Uterus (tissue), 2 donors: ENCODE results near the gene TTC34.

Source experiments
- CTCF ChIP-seq, 4 experiments: fragments of 200-600 bp in 2 of 4; fragments of 450-650 bp in 2 of 4; sonication (generic) in 2 of 4; IDR thresholded peaks; one replicate each; pipeline ENCODE4 v1.5.1; 2016 to 2019; ENCODE audit warnings: antibody characterized with exemption in 4 of 4, mild to moderate bottlenecking in 2 of 4, moderate library complexity in 1 of 4
- POLR2A ChIP-seq, 2 donors: fragments of 450-650 bp; IDR thresholded peaks; one replicate each; pipeline ENCODE4 v1.6.1; 2016; ENCODE audit warnings: antibody characterized with exemption in 2 of 2, mild to moderate bottlenecking in 1 of 2, moderate library complexity in 1 of 2

GRCh38 chr1:2595261-2595811 lies 206.2 kb downstream of the TTC34 start:
- TF ChIP-seq CTCF (IDR thresholded peaks at IDR 0.05), result no peak
- no peak for TF ChIP-seq POLR2A (IDR thresholded peaks at IDR 0.05)
